Measurements from ENCODE around the gene MAL.

- TF ChIP-seq, protein P1, sequence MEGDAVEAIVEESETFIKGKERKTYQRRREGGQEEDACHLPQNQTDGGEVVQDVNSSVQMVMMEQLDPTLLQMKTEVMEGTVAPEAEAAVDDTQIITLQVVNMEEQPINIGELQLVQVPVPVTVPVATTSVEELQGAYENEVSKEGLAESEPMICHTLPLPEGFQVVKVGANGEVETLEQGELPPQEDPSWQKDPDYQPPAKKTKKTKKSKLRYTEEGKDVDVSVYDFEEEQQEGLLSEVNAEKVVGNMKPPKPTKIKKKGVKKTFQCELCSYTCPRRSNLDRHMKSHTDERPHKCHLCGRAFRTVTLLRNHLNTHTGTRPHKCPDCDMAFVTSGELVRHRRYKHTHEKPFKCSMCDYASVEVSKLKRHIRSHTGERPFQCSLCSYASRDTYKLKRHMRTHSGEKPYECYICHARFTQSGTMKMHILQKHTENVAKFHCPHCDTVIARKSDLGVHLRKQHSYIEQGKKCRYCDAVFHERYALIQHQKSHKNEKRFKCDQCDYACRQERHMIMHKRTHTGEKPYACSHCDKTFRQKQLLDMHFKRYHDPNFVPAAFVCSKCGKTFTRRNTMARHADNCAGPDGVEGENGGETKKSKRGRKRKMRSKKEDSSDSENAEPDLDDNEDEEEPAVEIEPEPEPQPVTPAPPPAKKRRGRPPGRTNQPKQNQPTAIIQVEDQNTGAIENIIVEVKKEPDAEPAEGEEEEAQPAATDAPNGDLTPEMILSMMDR (IDR thresholded peaks at IDR 0.05; ENCODE audit: low read depth, low read length) = no peak
- TF ChIP-seq POLR2A (IDR thresholded peaks at IDR 0.05; ENCODE audit: extremely low read depth, insufficient read length) (no peak), MAX (IDR thresholded peaks at IDR 0.05; ENCODE audit: low read depth, low read length) (no peak), MYC (IDR thresholded peaks at IDR 0.05; ENCODE audit: low read depth, low read length) (no peak)
These were observed 29.8 kb downstream of the MAL start for GRCh38 chr2:95055262-95055661.
